ENCODE measurements around the gene ETV6.

The ETV6 gene

GRCh38 chr12:11698729-11699128, 49.3 kb downstream of the ETV6 start:
- H3K36me3 ChIP-seq (replicated peaks) = no peaks in the 10 kb centered on the region
- no peak overlapping the region for H3K27ac ChIP-seq
- H3K4me3 ChIP-seq (ENCODE audit: low read depth, low read length) = no peak overlapping the region
- in situ Hi-C loops (cut with HindIII; ENCODE audit: low pct_ligation_motif_present, low sequenced_read_pairs) = no loop called here
- DNase-seq = no peak
- TF ChIP-seq CTCF (IDR thresholded peaks at IDR 0.05; ENCODE audit: low read depth, low read length, missing control alignments) = no peak
- no peaks in the 10 kb centered on the region for H3K27me3 ChIP-seq (replicated peaks)

GRCh38 chr12:11701433-11701832, 52.0 kb downstream of the ETV6 start:
- no peak for TF ChIP-seq CTCF (IDR thresholded peaks at IDR 0.05; ENCODE audit: low read depth, low read length, missing control alignments)
- H3K27me3 ChIP-seq (replicated peaks) = no peaks in the 10 kb centered on the region
- no peak for DNase-seq
- in situ Hi-C loops (cut with HindIII; ENCODE audit: low pct_ligation_motif_present, low sequenced_read_pairs) = no loop called here
- no peak overlapping the region for H3K4me3 ChIP-seq (ENCODE audit: low read depth, low read length)
- no peaks in the 10 kb centered on the region for H3K36me3 ChIP-seq (replicated peaks)
- no peak overlapping the region for H3K27ac ChIP-seq

GRCh38 chr12:11702959-11703358, 53.5 kb downstream of the ETV6 start:
- no peak overlapping the region for H3K27ac ChIP-seq
- no peaks in the 10 kb centered on the region for H3K36me3 ChIP-seq (replicated peaks)
- no peak overlapping the region for H3K4me3 ChIP-seq (ENCODE audit: low read depth, low read length)
- H3K27me3 ChIP-seq (replicated peaks) = no peaks in the 10 kb centered on the region
- in situ Hi-C loops (cut with HindIII; ENCODE audit: low pct_ligation_motif_present, low sequenced_read_pairs) = no loop called here
- DNase-seq = no peak
- TF ChIP-seq CTCF (IDR thresholded peaks at IDR 0.05; ENCODE audit: low read depth, low read length, missing control alignments) = no peak

- Histone ChIP-seq H3K27ac (no peak overlapping the region), H3K36me3 (replicated peaks) (no peaks in the 10 kb centered on the region), H3K27me3 (replicated peaks) (no peaks in the 10 kb centered on the region), H3K4me3 (ENCODE audit: low read depth, low read length) (no peak overlapping the region)
- no peak for TF ChIP-seq CTCF (IDR thresholded peaks at IDR 0.05; ENCODE audit: low read depth, low read length, missing control alignments)
- no peak for DNase-seq
- in situ Hi-C loops (cut with HindIII; ENCODE audit: low pct_ligation_motif_present, low sequenced_read_pairs) = no loop called here
Observed at GRCh38 chr12:11703378-11703777, 53.9 kb downstream of the ETV6 start.

GRCh38 chr12:11704089-11704488, 54.6 kb downstream of the ETV6 start:
- Histone ChIP-seq H3K27me3 (replicated peaks) (no peaks in the 10 kb centered on the region), H3K4me3 (ENCODE audit: low read depth, low read length) (no peak overlapping the region), H3K36me3 (replicated peaks) (no peaks in the 10 kb centered on the region), H3K27ac (no peak overlapping the region)
- in situ Hi-C loops (cut with HindIII; ENCODE audit: low pct_ligation_motif_present, low sequenced_read_pairs) = no loop called here
- DNase-seq = no peak
- no peak for TF ChIP-seq CTCF (IDR thresholded peaks at IDR 0.05; ENCODE audit: low read depth, low read length, missing control alignments)

GRCh38 chr12:11705010-11705409, 55.5 kb downstream of the ETV6 start:
- no peak overlapping the region for H3K4me3 ChIP-seq (ENCODE audit: low read depth, low read length)
- in situ Hi-C loops (cut with HindIII; ENCODE audit: low pct_ligation_motif_present, low sequenced_read_pairs) = no loop called here
- no peaks in the 10 kb centered on the region for H3K36me3 ChIP-seq (replicated peaks)
- no peak for TF ChIP-seq CTCF (IDR thresholded peaks at IDR 0.05; ENCODE audit: low read depth, low read length, missing control alignments)
- peak; percentile 91 for DNase-seq
- H3K27me3 ChIP-seq (replicated peaks) = no peaks in the 10 kb centered on the region
- H3K27ac ChIP-seq = peak overlapping the region; percentile 73

All from brain microvascular endothelial cell (primary cell).